SJCRH30 (cell line): Measurements from ENCODE around the gene RAB3D. TPM values are rescaled to one million over a fixed set of nuclear protein-coding genes. Genes with fewer than 3 reads are reported as not detected.

ENCODE experiments used
- DNase-seq, 2 experiments: peaks; one replicate each; pipeline ENCODE4 v3.0.0-alpha.2; 2015 to 2020
- H3K27ac ChIP-seq: fragments of 250-450 bp; sonication (Bioruptor Pico); 2 replicates; pipeline ENCODE4 v1.5.1; 2020; ENCODE audit warnings: mild to moderate bottlenecking, moderate library complexity
- H3K27me3 ChIP-seq: fragments of 250-450 bp; sonication (Bioruptor Pico); 2 replicates; pipeline ENCODE4 v1.5.1; 2020; ENCODE audit warnings: mild to moderate bottlenecking, moderate library complexity
- H3K36me3 ChIP-seq: fragments of 250-450 bp; sonication (Bioruptor Pico); 2 replicates; pipeline ENCODE4 v1.5.1; 2020; ENCODE audit warnings: mild to moderate bottlenecking, moderate library complexity
- H3K4me1 ChIP-seq: fragments of 250-450 bp; sonication (Bioruptor Pico); 2 replicates; pipeline ENCODE4 v1.5.1; 2020; ENCODE audit warnings: mild to moderate bottlenecking, moderate library complexity
- H3K4me3 ChIP-seq: fragments of 250-450 bp; sonication (Bioruptor Pico); 2 replicates; pipeline ENCODE4 v1.5.1; 2020; ENCODE audit warnings: mild to moderate bottlenecking, moderate library complexity
- H3K9me3 ChIP-seq: fragments of 250-450 bp; sonication (Bioruptor Pico); replicated peaks from 2 replicates; pipeline ENCODE4 v1.5.1; 2020; ENCODE audit warnings: mild to moderate bottlenecking, moderate library complexity
- total RNA-seq: library from RNA; depleted of rRNA; stranded (reverse); fragments of >200 nt; shearing (Covaris generic); gene quantifications from 2 replicates; pipeline ENCODE4 v1.2.3, GENCODE V29; 2014; rRNA removed

Gene RAB3D
- total RNA-seq, 1 experiment from 2014 or later = 0.83 TPM

DNA sequence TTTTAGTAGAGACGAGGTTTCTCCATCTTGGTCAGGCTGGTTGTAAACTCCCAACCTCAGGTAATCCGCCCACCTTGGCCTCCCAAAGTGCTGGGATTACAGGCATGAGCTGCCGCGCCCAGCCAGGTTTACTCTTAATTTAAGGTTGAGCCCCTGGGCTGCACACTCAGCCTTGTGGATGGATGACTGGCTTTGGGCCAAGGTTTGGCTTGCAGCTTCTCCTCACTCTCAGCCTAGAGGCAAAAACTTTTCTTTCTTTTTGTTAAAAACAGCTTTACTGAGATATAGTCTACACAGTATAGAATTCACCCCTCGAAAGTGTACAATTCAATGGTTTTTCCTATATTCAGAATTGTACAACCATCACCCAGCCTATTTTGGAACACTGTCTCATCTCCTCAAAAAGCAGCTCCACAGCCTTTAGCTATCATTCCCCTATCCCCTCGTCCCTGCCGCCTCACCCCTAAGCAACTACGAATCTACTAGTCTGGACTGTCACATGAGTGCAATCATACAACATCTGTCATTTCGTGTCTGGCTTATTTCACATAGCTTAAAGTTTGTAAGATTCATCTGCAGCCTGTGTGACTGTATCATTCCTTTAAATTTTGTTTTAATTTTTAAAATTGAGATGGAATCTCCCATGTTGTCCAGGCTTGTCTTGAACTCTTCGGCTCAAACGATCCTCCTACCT is 58.0 kb downstream of the RAB3D start:
- DNase-seq = no peak
- Histone ChIP-seq H3K4me3 (no peak overlapping the region), H3K4me1 (no peaks in the 10 kb centered on the region), H3K9me3 (no peaks in the 10 kb centered on the region), H3K27ac (no peak overlapping the region), H3K36me3 (no peaks in the 10 kb centered on the region), H3K27me3 (no peaks in the 10 kb centered on the region)

DNA sequence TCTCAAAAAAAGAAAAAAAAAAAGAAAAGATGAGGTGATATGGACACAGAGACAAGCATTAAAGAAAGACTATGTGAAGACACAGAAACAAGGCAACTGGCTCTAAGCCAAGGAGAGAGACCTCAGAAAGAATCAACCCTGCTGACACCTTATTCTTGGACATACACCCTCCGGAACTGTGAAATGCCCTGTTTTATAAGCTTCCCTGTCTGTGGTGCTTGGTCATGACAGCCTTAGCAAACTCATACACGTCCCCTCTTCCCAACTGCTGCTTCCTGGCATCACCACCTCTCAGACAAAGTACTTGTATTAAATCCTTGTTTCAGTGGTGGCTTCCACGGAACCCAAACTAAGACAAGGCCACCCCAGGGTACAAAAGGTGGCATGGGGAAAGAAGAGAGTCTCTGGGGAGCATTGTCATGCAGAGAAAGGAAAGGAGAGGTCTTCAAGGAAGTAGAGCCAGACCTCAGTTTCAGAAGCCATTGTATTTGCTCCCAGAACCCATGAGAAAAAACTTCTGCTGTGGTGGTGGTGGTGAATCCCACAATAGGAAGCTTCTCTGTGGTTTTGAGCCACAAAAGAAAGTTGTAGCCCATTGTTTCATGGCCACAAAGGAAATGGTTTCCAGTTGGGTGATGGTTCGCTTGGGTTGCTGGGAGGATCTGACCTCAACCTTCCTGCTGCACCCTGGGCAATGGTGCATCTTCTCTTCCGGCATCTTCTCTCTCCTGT is 59.8 kb downstream of the RAB3D start:
- Histone ChIP-seq H3K36me3 (no peaks in the 10 kb centered on the region), H3K4me3 (no peak overlapping the region), H3K9me3 (no peaks in the 10 kb centered on the region), H3K27ac (no peak overlapping the region), H3K27me3 (no peaks in the 10 kb centered on the region), H3K4me1 (no peaks in the 10 kb centered on the region)
- DNase-seq = no peak

GRCh38 chr19:11278670-11279069 is 60.8 kb downstream of the RAB3D start:
- Histone ChIP-seq H3K36me3 (no peaks in the 10 kb centered on the region), H3K4me3 (no peak overlapping the region), H3K9me3 (no peaks in the 10 kb centered on the region), H3K27ac (no peak overlapping the region), H3K27me3 (no peaks in the 10 kb centered on the region), H3K4me1 (no peaks in the 10 kb centered on the region)
- DNase-seq = no peak

DNA sequence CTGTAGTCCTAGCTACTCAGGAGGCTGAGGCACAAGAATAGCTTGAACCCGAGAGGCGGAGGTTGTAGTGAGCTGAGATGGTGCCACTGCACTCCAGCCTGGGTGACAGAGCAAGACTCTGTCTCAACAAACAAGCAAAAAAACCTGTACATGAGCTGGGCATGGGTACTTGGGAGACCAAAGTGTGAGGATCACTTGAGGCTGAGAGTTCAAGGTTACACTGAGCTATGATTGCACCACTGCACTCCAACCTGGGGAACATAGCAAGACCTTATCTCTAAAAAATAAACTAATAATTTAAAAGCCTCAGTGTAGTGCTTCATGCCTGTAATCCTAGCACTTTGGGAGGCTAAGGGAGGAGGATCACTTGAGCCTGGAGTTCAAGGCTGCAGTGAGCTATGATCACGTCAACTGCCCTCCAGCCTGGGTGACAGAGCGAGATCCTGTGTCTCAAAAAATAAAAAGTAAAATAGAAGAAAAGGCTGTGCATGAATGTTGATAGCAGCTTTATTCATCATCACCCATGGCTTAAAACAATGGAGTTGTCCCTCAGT is 64.8 kb downstream of the RAB3D start:
- Histone ChIP-seq H3K27me3 (no peaks in the 10 kb centered on the region), H3K36me3 (no peaks in the 10 kb centered on the region), H3K27ac (no peak overlapping the region), H3K4me3 (no peak overlapping the region), H3K4me1 (no peaks in the 10 kb centered on the region), H3K9me3 (no peaks in the 10 kb centered on the region)
- no peak for DNase-seq

- H3K27ac ChIP-seq = no peak overlapping the region
- H3K4me1 ChIP-seq = 0 out of 2 replicates have a peak, but pooled peaks cover 5% of the 10 kb centered on the region
- H3K36me3 ChIP-seq = no peaks in the 10 kb centered on the region
- no peak for DNase-seq
- H3K9me3 ChIP-seq = no peaks in the 10 kb centered on the region
- H3K27me3 ChIP-seq = no peaks in the 10 kb centered on the region
- no peak overlapping the region for H3K4me3 ChIP-seq
These were observed 65.5 kb downstream of the RAB3D start for GRCh38 chr19:11273989-11274388.

- no peaks in the 10 kb centered on the region for H3K9me3 ChIP-seq
- H3K4me3 ChIP-seq = no peak overlapping the region
- no peak overlapping the region for H3K27ac ChIP-seq
- no peaks in the 10 kb centered on the region for H3K36me3 ChIP-seq
- DNase-seq = no peak
- no peaks in the 10 kb centered on the region for H3K27me3 ChIP-seq
- 0 out of 2 replicates have a peak, but pooled peaks cover 5% of the 10 kb centered on the region for H3K4me1 ChIP-seq
These were observed 66.2 kb downstream of the RAB3D start for GRCh38 chr19:11273296-11273695.

Other genes starting within 250 kb of the RAB3D start
- gene SPC24, start 183.9 kb downstream of the RAB3D start, total RNA-seq = 61.3 and 70.3 TPM in 2 replicates
- 86.1 and 98.4 TPM in 2 replicates for gene KANK2, start 142.1 kb downstream of the RAB3D start, total RNA-seq
- gene ANGPTL8, start 100.0 kb downstream of the RAB3D start, total RNA-seq = not detected in 2 replicates
- gene DOCK6, start 77.1 kb downstream of the RAB3D start, total RNA-seq = 15.2 and 18.3 TPM in 2 replicates
- not detected in 2 replicates for gene TSPAN16, start 43.5 kb downstream of the RAB3D start, total RNA-seq
- gene TMEM205, start 6.6 kb upstream of the RAB3D start, total RNA-seq = 38.8 and 39.5 TPM in 2 replicates
- not detected in 2 replicates for gene CCDC159, start 6.9 kb upstream of the RAB3D start, total RNA-seq
- 0.10 and 0.59 TPM in 2 replicates for gene PLPPR2, start 15.8 kb upstream of the RAB3D start, total RNA-seq
- gene SWSAP1, start 35.0 kb upstream of the RAB3D start, total RNA-seq = 1.2 and 2.4 TPM in 2 replicates
- 8.4 and 9.9 TPM in 2 replicates for gene EPOR, start 44.7 kb upstream of the RAB3D start, total RNA-seq
- not detected in 2 replicates for gene RGL3, start 79.7 kb upstream of the RAB3D start, total RNA-seq
- 0.18 and 0.22 TPM in 2 replicates for gene ODAD3, start 95.5 kb upstream of the RAB3D start, total RNA-seq
- gene PRKCSH, start 96.0 kb upstream of the RAB3D start, total RNA-seq = 136 and 164 TPM in 2 replicates
- not detected in 2 replicates for gene ELAVL3, start 141.4 kb upstream of the RAB3D start, total RNA-seq
- gene ZNF653, start 166.2 kb upstream of the RAB3D start, total RNA-seq = 2.8 and 3.5 TPM in 2 replicates
- 22.3 and 22.6 TPM in 2 replicates for gene ECSIT, start 189.5 kb upstream of the RAB3D start, total RNA-seq
- gene CNN1, start 199.2 kb upstream of the RAB3D start, total RNA-seq = 1.4 TPM in 2 replicates
- gene ELOF1, start 219.6 kb upstream of the RAB3D start, total RNA-seq = 37.3 and 38.1 TPM in 2 replicates
- gene ACP5, start 238.0 kb upstream of the RAB3D start, total RNA-seq = 0.75 and 2.4 TPM in 2 replicates